Colonic mucosa (tissue), 4 donors: ENCODE measurements around the gene YPEL5. TPM values are rescaled to one million over a fixed set of nuclear protein-coding genes. Genes with fewer than 3 reads are reported as not detected.

Experiments
- DNase-seq: peaks from one replicate; pipeline ENCODE4 v3.0.0-alpha.2; 2020
- H3K27ac ChIP-seq: fragments of 200-600 bp; one replicate; pipeline ENCODE4 v1.8.0; 2021
- H3K27me3 ChIP-seq: fragments of 200-600 bp; one replicate; pipeline ENCODE4 v1.8.0; 2021
- H3K36me3 ChIP-seq: fragments of 200-600 bp; one replicate; pipeline ENCODE4 v1.8.0; 2021
- H3K4me1 ChIP-seq: fragments of 200-600 bp; one replicate; pipeline ENCODE4 v1.8.0; 2021; ENCODE audit warnings: mild to moderate bottlenecking
- H3K4me3 ChIP-seq: fragments of 200-600 bp; one replicate; pipeline ENCODE4 v1.8.0; 2021
- H3K9ac ChIP-seq, 2 donors: one replicate each; pipeline ENCODE4 v1.7.0; 2013; ENCODE audit warnings: control low read depth in 2 of 2, low read depth in 2 of 2, low read length in 2 of 2
- H3K9me3 ChIP-seq: fragments of 200-600 bp; one replicate; pipeline ENCODE4 v1.8.0; 2021
- CTCF ChIP-seq: fragments of 200-600 bp; IDR thresholded peaks from one replicate; pipeline ENCODE4 v1.8.0; 2022; ENCODE audit warnings: antibody characterized with exemption, mild to moderate bottlenecking
- intact Hi-C: fragments of 100-400 bp; cut with DNase I; formaldehyde crosslinking; loops from one replicate; pipeline ENCODE4 v1.14.1; 2022
- total RNA-seq, 2 donors: library from RNA; stranded (reverse); fragmentation: NEBNext Ultra II Directional in 1 of 2; extraction: Animal tissue kit (Norgen Biotek cat#: 25700) in 1 of 2; gene quantifications; one replicate each; pipeline ENCODE4 v1.2.1, GENCODE V29; 2021
- donor health status: healthy.
- donor health status: DM: no; HTN: no; CAD: no.
- donor health status: DM: no; HTN: no; CAD: no.

Gene YPEL5
- total RNA-seq, 2 donors from 2014 or later = 26.7 to 78.7 TPM

- no peaks in the 10 kb centered on the region for H3K27me3 ChIP-seq
- H3K4me1 ChIP-seq = no peaks in the 10 kb centered on the region
- H3K4me3 ChIP-seq = no peak overlapping the region
- H3K36me3 ChIP-seq = no peaks in the 10 kb centered on the region
- intact Hi-C loops = no loop called here
- DNase-seq = no peak
- H3K9me3 ChIP-seq = no peaks in the 10 kb centered on the region
- no peak overlapping the region for H3K27ac ChIP-seq
- no peak for TF ChIP-seq CTCF
- no peak overlapping the region for H3K9ac ChIP-seq
Observed at GRCh38 chr2:30197570-30198192, 50.9 kb downstream of the YPEL5 start.

DNA sequence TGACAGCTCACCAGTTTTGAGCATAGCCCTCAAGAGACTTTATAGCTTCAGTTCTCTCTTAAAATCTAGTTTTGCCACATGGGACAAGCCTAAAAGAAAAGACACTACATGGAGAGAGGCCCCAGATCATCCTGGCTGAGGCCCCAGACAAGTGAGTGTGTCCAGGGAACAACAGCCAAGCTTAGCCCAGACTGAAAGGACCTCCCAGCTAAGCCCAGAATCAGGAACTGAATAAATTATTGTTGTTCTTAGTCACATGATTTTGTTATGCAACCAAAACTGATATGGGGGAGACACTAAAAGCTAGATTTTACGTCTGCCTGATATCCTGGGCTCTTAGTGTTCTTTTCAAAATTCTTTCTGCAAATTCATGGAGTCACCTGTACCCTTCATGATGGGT is 55.2 kb downstream of the YPEL5 start:
- H3K36me3 ChIP-seq = no peaks in the 10 kb centered on the region
- TF ChIP-seq CTCF = no peak
- no peak overlapping the region for H3K27ac ChIP-seq
- intact Hi-C loops = no loop called here
- no peaks in the 10 kb centered on the region for H3K9me3 ChIP-seq
- no peaks in the 10 kb centered on the region for H3K27me3 ChIP-seq
- H3K4me1 ChIP-seq = no peaks in the 10 kb centered on the region
- DNase-seq = no peak
- H3K9ac ChIP-seq = no peak overlapping the region
- H3K4me3 ChIP-seq = no peak overlapping the region

- no peaks in the 10 kb centered on the region for H3K4me1 ChIP-seq
Observed at GRCh38 chr2:30203156-30203555, 56.3 kb downstream of the YPEL5 start.

DNA sequence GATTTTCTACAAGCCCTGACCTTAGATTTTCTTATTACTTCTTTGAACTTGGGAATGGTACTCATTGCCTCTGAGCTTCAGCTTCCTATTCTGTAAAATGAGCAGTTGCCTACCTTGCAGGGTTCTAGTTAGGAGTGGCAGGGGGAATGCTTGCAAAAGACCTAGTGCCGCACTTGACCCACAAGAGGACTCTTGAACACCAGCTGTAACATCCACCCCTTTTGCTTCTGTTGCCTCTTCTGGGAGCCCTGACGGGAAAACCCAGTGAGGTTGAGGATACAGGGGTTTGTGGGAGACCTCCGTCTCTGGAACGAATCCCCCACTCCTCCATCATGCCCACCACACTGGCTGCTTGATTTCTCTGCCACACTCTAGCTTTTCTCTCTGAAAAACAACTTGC is 57.5 kb downstream of the YPEL5 start:
- DNase-seq = no peak
- intact Hi-C loops = no loop called here
- Histone ChIP-seq H3K9me3 (no peaks in the 10 kb centered on the region), H3K9ac (no peak overlapping the region), H3K4me3 (no peak overlapping the region), H3K36me3 (no peaks in the 10 kb centered on the region), H3K27ac (no peak overlapping the region), H3K4me1 (no peaks in the 10 kb centered on the region), H3K27me3 (no peaks in the 10 kb centered on the region)
- TF ChIP-seq CTCF = no peak

More at GRCh38 chr2:30203156-30203555, 56.3 kb downstream of the YPEL5 start:
- Histone ChIP-seq H3K4me3 (no peak overlapping the region), H3K27ac (no peak overlapping the region), H3K36me3 (no peaks in the 10 kb centered on the region), H3K9me3 (no peaks in the 10 kb centered on the region), H3K9ac (no peak overlapping the region), H3K27me3 (no peaks in the 10 kb centered on the region)
- intact Hi-C loops = no loop called here
- DNase-seq = no peak
- TF ChIP-seq CTCF = no peak

GRCh38 chr2:30205456-30205855 is 58.6 kb downstream of the YPEL5 start:
- Histone ChIP-seq H3K27me3 (no peaks in the 10 kb centered on the region), H3K9ac (no peak overlapping the region), H3K36me3 (no peaks in the 10 kb centered on the region), H3K4me3 (no peak overlapping the region), H3K4me1 (no peaks in the 10 kb centered on the region), H3K9me3 (no peaks in the 10 kb centered on the region), H3K27ac (no peak overlapping the region)
- intact Hi-C loops = no loop called here
- no peak for DNase-seq
- TF ChIP-seq CTCF = no peak
